ENCODE measurements around the gene ESPNL. TPM values are rescaled to one million over a fixed set of nuclear protein-coding genes. Genes with fewer than 3 reads are reported as not detected.

The ESPNL gene
- total RNA-seq, 2 experiments from 2014 or later = 0.10 to 0.13 TPM

GRCh38 chr2:238081561-238081960 is 18.6 kb upstream of the ESPNL start:
- H3K4me3 Mint-ChIP-seq = no peak overlapping the region
- ATAC-seq (no peak), DNase-seq (no peak)
- POLR2A ChIA-PET = no interaction called here
- H3K9me3 Mint-ChIP-seq (ENCODE audit: insufficient read depth) = no peaks in the 10 kb centered on the region
- H3K36me3 Mint-ChIP-seq (ENCODE audit: low read depth) = peaks cover 70% of the 10 kb centered on the region
- peaks cover 8% of the 10 kb centered on the region for H3K4me1 Mint-ChIP-seq (ENCODE audit: low read depth)
- CTCF ChIA-PET = interaction anchor here (1.4 kb wide), 1 partner anchor 336 kb away, joined by 3 read pairs; no protein-coding TSS in a partner anchor
- no peaks in the 10 kb centered on the region for H3K27me3 Mint-ChIP-seq (ENCODE audit: low read depth)
- no peak overlapping the region for H3K27ac Mint-ChIP-seq

- DNase-seq = no peak
- Mint-ChIP-seq H3K4me1 (ENCODE audit: low read depth) (peaks cover 14% of the 10 kb centered on the region), H3K27ac (no peak overlapping the region), H3K9me3 (ENCODE audit: insufficient read depth) (no peaks in the 10 kb centered on the region), H3K4me3 (no peak overlapping the region), H3K27me3 (ENCODE audit: low read depth) (no peaks in the 10 kb centered on the region), H3K36me3 (ENCODE audit: low read depth) (peaks cover 68% of the 10 kb centered on the region)
- POLR2A ChIA-PET = interaction anchor here (1.1 kb wide), 1 partner anchor 21 kb away, joined by 3 read pairs; the partner anchor contains the start of gene SCLY
- CTCF ChIA-PET = no interaction called here
- no peak for ATAC-seq
Measured at GRCh38 chr2:238082151-238082550, 18.0 kb upstream of the ESPNL start.

- peaks cover 66% of the 10 kb centered on the region for H3K36me3 Mint-ChIP-seq (ENCODE audit: low read depth)
- H3K27me3 Mint-ChIP-seq (ENCODE audit: low read depth) = no peaks in the 10 kb centered on the region
- POLR2A ChIA-PET = interaction anchor here (1.1 kb wide), 1 partner anchor 22 kb away, joined by 3 read pairs; the partner anchor contains the start of gene SCLY
- no peak for DNase-seq
- no peak overlapping the region for H3K27ac Mint-ChIP-seq
- peaks cover 15% of the 10 kb centered on the region for H3K4me1 Mint-ChIP-seq (ENCODE audit: low read depth)
- CTCF ChIA-PET = no interaction called here
- H3K4me3 Mint-ChIP-seq = no peak overlapping the region
- H3K9me3 Mint-ChIP-seq (ENCODE audit: insufficient read depth) = no peaks in the 10 kb centered on the region
- no peak for ATAC-seq
Measured at GRCh38 chr2:238082827-238083226, 17.3 kb upstream of the ESPNL start.

- H3K9me3 Mint-ChIP-seq (ENCODE audit: insufficient read depth) = no peaks in the 10 kb centered on the region
- no peaks in the 10 kb centered on the region for H3K27me3 Mint-ChIP-seq (ENCODE audit: low read depth)
- H3K4me1 Mint-ChIP-seq (ENCODE audit: low read depth) = peaks cover 15% of the 10 kb centered on the region
- no peak for DNase-seq
- H3K27ac Mint-ChIP-seq = no peak overlapping the region
- CTCF ChIA-PET = no interaction called here
- POLR2A ChIA-PET = no interaction called here
- no peak overlapping the region for H3K4me3 Mint-ChIP-seq
- H3K36me3 Mint-ChIP-seq (ENCODE audit: low read depth) = peaks cover 67% of the 10 kb centered on the region
- ATAC-seq = no peak
Measured at GRCh38 chr2:238083919-238084318, 16.2 kb upstream of the ESPNL start.

GRCh38 chr2:238084761-238085160 is 15.4 kb upstream of the ESPNL start:
- peaks cover 15% of the 10 kb centered on the region for H3K4me1 Mint-ChIP-seq (ENCODE audit: low read depth)
- H3K27me3 Mint-ChIP-seq (ENCODE audit: low read depth) = no peaks in the 10 kb centered on the region
- no peaks in the 10 kb centered on the region for H3K9me3 Mint-ChIP-seq (ENCODE audit: insufficient read depth)
- ATAC-seq (no peak), DNase-seq (no peak)
- CTCF ChIA-PET = no interaction called here
- no peak overlapping the region for H3K4me3 Mint-ChIP-seq
- H3K36me3 Mint-ChIP-seq (ENCODE audit: low read depth) = peaks cover 67% of the 10 kb centered on the region
- POLR2A ChIA-PET = no interaction called here
- H3K27ac Mint-ChIP-seq = peak overlapping the region; percentile 32

- DNase-seq (no peak), ATAC-seq (no peak)
- no peaks in the 10 kb centered on the region for H3K27me3 Mint-ChIP-seq (ENCODE audit: low read depth)
- peaks cover 15% of the 10 kb centered on the region for H3K4me1 Mint-ChIP-seq (ENCODE audit: low read depth)
- POLR2A ChIA-PET = no interaction called here
- H3K36me3 Mint-ChIP-seq (ENCODE audit: low read depth) = peaks cover 57% of the 10 kb centered on the region
- H3K9me3 Mint-ChIP-seq (ENCODE audit: insufficient read depth) = no peaks in the 10 kb centered on the region
- no peak overlapping the region for H3K4me3 Mint-ChIP-seq
- no peak overlapping the region for H3K27ac Mint-ChIP-seq
- CTCF ChIA-PET = no interaction called here
Measured at GRCh38 chr2:238085899-238086298, 14.2 kb upstream of the ESPNL start.

GRCh38 chr2:238087211-238087610 is 12.9 kb upstream of the ESPNL start:
- Mint-ChIP-seq H3K4me1 (ENCODE audit: low read depth) (peaks cover 15% of the 10 kb centered on the region), H3K27ac (peak overlapping the region; percentile 58), H3K4me3 (no peak overlapping the region), H3K36me3 (ENCODE audit: low read depth) (peaks cover 46% of the 10 kb centered on the region), H3K9me3 (ENCODE audit: insufficient read depth) (no peaks in the 10 kb centered on the region), H3K27me3 (ENCODE audit: low read depth) (no peaks in the 10 kb centered on the region)
- DNase-seq (no peak), ATAC-seq (no peak)
- CTCF ChIA-PET = interaction anchor here (0.7 to 1.4 kb wide), 3 partner anchors 15 to 118 kb away, joined by 4 to 6 read pairs (median 5); no protein-coding TSS in a partner anchor
- POLR2A ChIA-PET = no interaction called here

GRCh38 chr2:238090887-238091286 is 9.3 kb upstream of the ESPNL start:
- Mint-ChIP-seq H3K27me3 (ENCODE audit: low read depth) (no peaks in the 10 kb centered on the region), H3K4me3 (no peak overlapping the region), H3K27ac (no peak overlapping the region), H3K36me3 (ENCODE audit: low read depth) (peaks cover 14% of the 10 kb centered on the region), H3K9me3 (ENCODE audit: insufficient read depth) (no peaks in the 10 kb centered on the region), H3K4me1 (ENCODE audit: low read depth) (peaks cover 12% of the 10 kb centered on the region)
- ChIA-PET POLR2A (no interaction called here), CTCF (interaction anchor here (0.8 kb wide), 1 partner anchor 49 kb away, joined by 3 read pairs; no protein-coding TSS in a partner anchor)
- DNase-seq (peak; percentile 18), ATAC-seq (no peak)

- CTCF ChIA-PET = interaction anchor here (0.8 kb wide), 1 partner anchor 48 kb away, joined by 3 read pairs; no protein-coding TSS in a partner anchor
- H3K4me3 Mint-ChIP-seq = no peak overlapping the region
- H3K27ac Mint-ChIP-seq = no peak overlapping the region
Measured at GRCh38 chr2:238091436-238092060, 8.6 kb upstream of the ESPNL start.

GRCh38 chr2:238092486-238093035 is 7.6 kb upstream of the ESPNL start:
- H3K4me3 Mint-ChIP-seq = no peak overlapping the region
- ChIA-PET POLR2A (no interaction called here), CTCF (no interaction called here)
- H3K36me3 Mint-ChIP-seq (ENCODE audit: low read depth) = peaks cover 4% of the 10 kb centered on the region
- DNase-seq (peak; percentile 16), ATAC-seq (no peak)
- no peaks in the 10 kb centered on the region for H3K9me3 Mint-ChIP-seq (ENCODE audit: insufficient read depth)
- peak overlapping the region; percentile 10 for H3K27ac Mint-ChIP-seq
- H3K27me3 Mint-ChIP-seq (ENCODE audit: low read depth) = no peaks in the 10 kb centered on the region
- H3K4me1 Mint-ChIP-seq (ENCODE audit: low read depth) = no peaks in the 10 kb centered on the region

More at GRCh38 chr2:238091436-238092060, 8.6 kb upstream of the ESPNL start:
- H3K9me3 Mint-ChIP-seq (ENCODE audit: insufficient read depth) = no peaks in the 10 kb centered on the region
- peaks cover 9% of the 10 kb centered on the region for H3K4me1 Mint-ChIP-seq (ENCODE audit: low read depth)
- ATAC-seq (no peak), DNase-seq (peak; percentile 19)
- H3K36me3 Mint-ChIP-seq (ENCODE audit: low read depth) = peaks cover 11% of the 10 kb centered on the region
- POLR2A ChIA-PET = no interaction called here
- no peaks in the 10 kb centered on the region for H3K27me3 Mint-ChIP-seq (ENCODE audit: low read depth)

- Mint-ChIP-seq H3K9me3 (ENCODE audit: insufficient read depth) (no peaks in the 10 kb centered on the region), H3K27me3 (ENCODE audit: low read depth) (no peaks in the 10 kb centered on the region), H3K4me1 (ENCODE audit: low read depth) (no peaks in the 10 kb centered on the region), H3K27ac (peak overlapping the region; percentile 10), H3K4me3 (no peak overlapping the region), H3K36me3 (ENCODE audit: low read depth) (no peaks in the 10 kb centered on the region)
- DNase-seq (peak; percentile 18), ATAC-seq (no peak)
- POLR2A ChIA-PET = no interaction called here
- CTCF ChIA-PET = no interaction called here
Measured at GRCh38 chr2:238093181-238094140, 6.7 kb upstream of the ESPNL start.
